GM19238 (cell line): ENCODE results near the gene TMEM201.

Source experiments
- DNase-seq: peaks from one replicate; pipeline ENCODE4 v3.0.0; 2011; ENCODE audit warnings: low spot score; ENCODE audit not compliant: insufficient read length

The TMEM201 gene

DNA sequence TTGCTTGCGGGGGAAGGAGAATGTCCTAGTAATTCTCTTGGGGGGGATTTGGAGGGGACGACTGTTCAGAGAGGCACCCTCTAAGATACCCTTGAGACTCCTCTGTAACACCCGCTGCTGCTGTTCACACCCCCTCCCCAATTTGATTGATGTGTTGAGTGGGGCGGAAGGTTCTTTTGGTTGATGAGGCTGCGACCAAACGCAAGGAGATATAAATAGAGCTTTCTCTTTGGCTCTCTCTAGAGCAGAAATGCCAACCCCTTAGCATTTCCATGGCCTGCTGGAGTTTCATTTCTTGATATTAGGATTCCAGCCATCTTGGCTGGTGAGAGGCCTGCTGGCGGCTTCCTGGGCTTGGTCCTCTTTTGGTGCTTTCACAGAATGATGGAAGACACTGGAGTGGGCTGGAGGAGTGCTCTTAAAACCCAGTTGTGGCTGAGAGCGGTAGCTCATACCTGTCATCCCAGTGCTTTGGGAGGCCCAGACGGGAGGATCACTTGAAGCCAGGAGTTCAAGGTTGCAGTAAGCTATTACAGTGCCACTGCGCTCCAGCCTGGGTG is 64.9 kb downstream of the TMEM201 start:
- peak; percentile 31 for DNase-seq

DNA sequence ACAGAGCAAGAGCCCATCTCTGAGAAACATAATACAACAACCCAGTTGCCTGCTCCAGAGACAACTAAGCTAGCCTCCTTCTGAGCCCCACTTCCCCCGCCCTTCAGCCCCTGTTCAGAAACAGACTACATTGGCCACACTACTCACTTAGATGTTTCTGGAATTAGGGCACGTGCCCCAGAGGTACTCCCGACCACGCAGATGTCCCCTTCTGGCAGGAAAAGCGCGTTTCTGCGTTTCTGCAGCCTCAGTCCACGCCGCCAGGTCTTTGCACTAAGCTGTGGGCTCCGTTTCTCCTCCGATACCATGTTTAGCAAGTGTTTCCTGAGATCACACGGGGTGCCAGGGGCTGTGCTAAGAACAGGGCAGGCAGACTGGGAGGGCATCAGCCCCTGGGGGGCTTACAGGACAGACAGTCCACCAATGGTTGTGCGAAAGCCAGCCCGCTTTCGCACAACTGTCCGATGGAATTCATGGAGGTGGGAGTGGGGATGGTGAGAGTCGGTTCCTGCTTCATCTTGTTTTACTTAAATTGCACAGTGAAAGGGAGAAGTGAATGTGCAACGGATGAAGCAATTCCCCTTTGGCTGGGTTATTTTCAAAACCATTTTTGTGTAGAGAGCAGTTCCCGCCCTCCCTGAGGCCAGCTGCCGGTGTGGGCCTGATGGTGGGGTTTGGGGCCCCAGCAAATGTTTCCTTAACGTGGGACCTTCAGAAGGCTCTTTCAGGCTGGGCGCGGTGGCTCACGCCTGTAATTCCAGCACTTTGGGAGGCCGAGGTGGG is 65.5 kb downstream of the TMEM201 start:
- no peak for DNase-seq

- no peak for DNase-seq
Measured at GRCh38 chr1:9654834-9655723, 66.4 kb downstream of the TMEM201 start.

GRCh38 chr1:9655836-9656235 is 67.1 kb downstream of the TMEM201 start:
- no peak for DNase-seq

DNA sequence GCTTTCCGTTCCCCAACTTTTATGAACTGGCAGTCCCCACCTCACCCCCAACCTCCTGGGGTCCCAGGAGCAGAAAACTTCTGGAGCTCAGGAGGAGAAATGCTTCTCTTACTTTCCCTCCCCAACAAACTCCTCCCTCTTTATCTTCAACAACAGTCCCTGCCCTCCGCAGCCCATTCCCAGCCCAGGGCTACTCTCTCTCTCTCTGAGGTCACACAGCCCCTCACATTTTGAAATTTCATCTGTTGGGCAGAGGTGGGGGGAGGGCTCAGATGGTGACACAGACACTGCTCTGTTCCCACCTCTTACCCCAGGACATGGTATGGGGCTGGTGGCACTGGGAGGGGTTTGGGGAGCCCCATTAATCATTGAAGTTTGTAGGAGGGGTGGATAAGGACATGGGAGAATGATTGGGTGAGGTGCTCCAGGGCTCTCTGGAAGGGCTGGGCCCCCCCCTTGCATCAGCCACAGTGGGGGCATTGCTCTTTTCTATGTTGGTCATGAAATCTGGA is 68.9 kb downstream of the TMEM201 start:
- DNase-seq: no peak

GRCh38 chr1:9658199-9658598 is 69.5 kb downstream of the TMEM201 start:
- no peak for DNase-seq

- DNase-seq: no peak
Measured at GRCh38 chr1:9659328-9659727, 70.6 kb downstream of the TMEM201 start.

DNA sequence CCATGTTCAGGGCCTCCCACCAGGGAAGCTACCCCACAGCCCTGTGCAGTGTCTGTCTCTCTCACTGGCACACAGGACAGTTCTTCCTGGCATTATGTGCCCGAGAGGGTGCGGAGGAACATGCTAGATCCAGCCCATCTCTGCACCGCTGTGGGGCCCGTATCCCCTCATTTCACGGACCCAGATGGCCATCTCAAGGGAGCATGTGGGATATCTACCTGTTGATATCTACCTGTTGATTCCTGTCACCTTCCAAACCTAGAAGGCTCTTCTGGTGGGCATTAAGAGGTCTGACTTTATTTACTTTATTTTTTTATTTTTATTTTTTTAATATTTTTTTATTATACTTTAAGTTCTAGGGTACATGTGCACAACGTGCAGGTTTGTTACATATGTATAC is 74.5 kb downstream of the TMEM201 start:
- DNase-seq: no peak
